T-helper 17 cell (primary cell): ENCODE measurements around the gene POLR1G. TPM values are rescaled to one million over a fixed set of nuclear protein-coding genes. Genes with fewer than 3 reads are reported as not detected.
A peak's percentile ranks its signal among the peaks of the same experiment; 100 is the strongest.

Experiments used
- ATAC-seq: fragments of 150-1000 bp; cut with Tn5 transposase; 2 replicates; pipeline ENCODE4 v1.10.0; 2021; ENCODE audit warnings: mild to moderate bottlenecking, moderate library complexity
- DNase-seq, 3 donors: peaks; one replicate each; pipeline versions ENCODE4 v3.0.0 to v3.0.0-alpha.2; 2020 to 2021
- H3K9me3 ChIP-seq: one replicate; pipeline ENCODE4 v1.7.0; 2013; ENCODE audit warnings: low read length, mild to moderate bottlenecking; ENCODE audit not compliant: control insufficient read depth, poor library complexity, severe bottlenecking
- H3K27ac Mint-ChIP-seq: one replicate; pipeline ENCODE4 v1.8.0; 2022; ENCODE audit warnings: mild to moderate bottlenecking, moderate library complexity, mixed read lengths
- H3K27me3 Mint-ChIP-seq: one replicate; pipeline ENCODE4 v1.8.0; 2022; ENCODE audit warnings: mixed read lengths
- H3K36me3 Mint-ChIP-seq: one replicate; pipeline ENCODE4 v1.8.0; 2022; ENCODE audit warnings: low read depth, mixed read lengths
- H3K4me1 Mint-ChIP-seq: one replicate; pipeline ENCODE4 v1.8.0; 2022; ENCODE audit warnings: mild to moderate bottlenecking, mixed read lengths
- H3K4me3 Mint-ChIP-seq: one replicate; pipeline ENCODE4 v1.8.0; 2022; ENCODE audit warnings: mild to moderate bottlenecking, moderate library complexity, mixed read lengths
- total RNA-seq, 4 donors: library from RNA in 2 of 4; stranded (reverse) in 2 of 4; gene quantifications; one replicate each; pipeline ENCODE4 v1.2.3 and lab custom pipeline; 2022 to 2026

POLR1G gene, protein sequence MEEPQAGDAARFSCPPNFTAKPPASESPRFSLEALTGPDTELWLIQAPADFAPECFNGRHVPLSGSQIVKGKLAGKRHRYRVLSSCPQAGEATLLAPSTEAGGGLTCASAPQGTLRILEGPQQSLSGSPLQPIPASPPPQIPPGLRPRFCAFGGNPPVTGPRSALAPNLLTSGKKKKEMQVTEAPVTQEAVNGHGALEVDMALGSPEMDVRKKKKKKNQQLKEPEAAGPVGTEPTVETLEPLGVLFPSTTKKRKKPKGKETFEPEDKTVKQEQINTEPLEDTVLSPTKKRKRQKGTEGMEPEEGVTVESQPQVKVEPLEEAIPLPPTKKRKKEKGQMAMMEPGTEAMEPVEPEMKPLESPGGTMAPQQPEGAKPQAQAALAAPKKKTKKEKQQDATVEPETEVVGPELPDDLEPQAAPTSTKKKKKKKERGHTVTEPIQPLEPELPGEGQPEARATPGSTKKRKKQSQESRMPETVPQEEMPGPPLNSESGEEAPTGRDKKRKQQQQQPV
- 1 to 10 TPM in 1 of 2 donors, under 1 TPM in 1; 0.91 to 1.0 TPM for total RNA-seq
- total RNA-seq (lab: John Stamatoyannopoulos, UW) = 2.6 to 12.3 reads per million in 2 donors

DNA sequence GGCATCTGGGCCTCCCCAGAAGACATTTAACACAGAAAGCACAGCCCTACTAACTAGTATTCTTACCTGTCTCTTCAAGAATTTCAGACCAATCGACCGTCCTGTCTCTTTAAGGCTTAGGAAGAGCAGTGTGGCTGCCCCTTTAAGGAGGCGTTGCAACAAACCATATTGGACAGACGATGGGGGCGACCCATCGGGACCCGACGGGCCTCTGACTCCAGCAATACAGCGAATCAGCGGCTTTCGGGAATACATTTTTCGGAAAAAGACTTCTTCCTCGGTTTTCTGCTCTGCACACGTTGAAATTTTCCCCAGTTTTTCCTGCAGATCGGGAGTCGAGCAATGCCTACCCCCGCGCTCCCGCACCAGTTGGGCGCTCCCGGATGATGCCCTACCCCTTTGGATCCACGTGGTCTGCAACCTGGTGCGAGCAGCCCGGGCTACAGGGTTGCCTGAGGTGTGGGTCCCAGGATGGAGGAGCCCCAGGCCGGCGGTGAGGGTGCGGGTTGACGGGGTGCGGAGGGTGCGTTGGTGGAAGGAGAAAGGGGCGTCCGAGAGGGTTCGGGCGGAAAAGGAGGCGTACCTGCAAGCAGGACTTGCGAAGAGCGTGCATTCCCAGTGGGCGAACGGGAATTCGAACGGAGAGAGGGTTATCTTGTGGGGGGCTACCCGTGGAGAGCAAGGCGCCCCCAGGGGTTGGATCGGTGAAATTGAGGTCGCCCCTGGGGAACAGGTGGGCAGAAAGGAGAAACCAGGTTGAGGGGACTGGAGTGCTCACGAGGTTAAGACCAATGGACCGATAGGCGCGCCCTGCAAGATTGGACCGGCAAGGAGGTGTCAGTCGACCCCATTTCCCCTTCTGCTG lies at the start of gene POLR1G:
POLR1G (plus strand) TSS at position 419 of the 865 bp plus-strand sequence; CDS start at position 472, 53 bp downstream.
- DNase-seq = peak; percentile 54 to 61 (median 58)
- Mint-ChIP-seq H3K4me1 (peaks cover 28% of the 10 kb centered on the region), H3K27me3 (peaks cover 26% of the 10 kb centered on the region), H3K27ac (peak within 1 kb of the TSS; percentile 97), H3K36me3 (peaks cover 10% of the 10 kb centered on the region), H3K4me3 (peak within 1 kb of the TSS; percentile 100)
- H3K9me3 ChIP-seq = no peaks in the 10 kb centered on the region
- ATAC-seq = peak; percentile 83

DNA sequence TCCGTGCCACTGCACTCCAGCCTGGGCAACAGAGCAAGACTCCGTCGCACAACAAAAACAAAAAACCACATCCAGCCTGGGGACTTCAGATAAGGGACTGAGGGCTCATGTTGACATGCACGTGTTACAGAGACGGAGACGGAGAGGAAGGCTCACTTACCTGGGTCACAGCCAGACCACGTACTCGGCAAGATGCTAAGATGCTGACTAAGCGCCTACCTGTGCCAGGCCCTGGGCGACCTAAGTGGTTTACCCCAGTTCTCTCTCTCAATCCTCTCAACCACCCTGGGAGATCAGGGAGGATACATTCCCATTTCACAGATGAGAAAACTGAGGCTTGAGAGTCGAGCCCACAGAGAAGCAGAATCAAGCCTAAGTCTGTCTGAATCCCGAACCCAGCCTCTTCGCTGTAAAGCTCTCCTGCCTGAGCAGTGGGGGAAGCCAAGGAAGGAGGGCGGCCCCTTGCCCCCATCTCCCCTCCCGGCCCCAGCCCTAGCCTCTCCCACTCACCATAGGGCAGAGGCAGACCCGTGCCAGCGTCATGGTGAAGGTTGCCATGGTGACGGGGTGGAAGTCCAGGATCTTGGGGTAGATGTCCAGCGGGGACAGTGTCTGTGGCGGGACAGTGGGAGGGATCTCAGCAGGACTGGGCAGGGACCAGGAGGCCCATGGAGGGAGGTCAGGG lies 49.5 kb upstream of the POLR1G start:
- DNase-seq (no peak), ATAC-seq (no peak)
- H3K9me3 ChIP-seq = no peaks in the 10 kb centered on the region
- no peaks in the 10 kb centered on the region for H3K36me3 Mint-ChIP-seq
- peaks cover 3% of the 10 kb centered on the region for H3K4me1 Mint-ChIP-seq
- no peaks in the 10 kb centered on the region for H3K27me3 Mint-ChIP-seq
- no peak overlapping the region for H3K27ac Mint-ChIP-seq
- no peak overlapping the region for H3K4me3 Mint-ChIP-seq

DNA sequence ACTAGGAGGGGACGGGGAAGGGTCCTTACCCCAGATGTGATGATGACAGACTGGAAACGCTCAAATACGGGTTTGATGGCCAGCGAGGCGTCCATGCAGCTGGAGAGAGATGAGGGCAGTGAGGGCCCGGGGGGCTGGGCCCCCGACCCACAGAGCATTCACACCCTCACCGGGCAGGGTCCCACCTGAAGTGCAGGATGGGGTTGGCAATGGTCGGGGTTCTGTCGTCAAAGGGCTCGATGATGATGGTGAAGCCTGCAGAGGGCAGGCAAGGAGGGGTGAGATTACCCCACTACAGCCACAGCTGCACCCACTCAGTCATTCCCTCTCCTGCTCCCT lies 49.0 kb upstream of the POLR1G start:
- peaks cover 3% of the 10 kb centered on the region for H3K4me1 Mint-ChIP-seq
- no peak for ATAC-seq
- no peak overlapping the region for H3K27ac Mint-ChIP-seq
- no peaks in the 10 kb centered on the region for H3K9me3 ChIP-seq
- H3K36me3 Mint-ChIP-seq = no peaks in the 10 kb centered on the region
- DNase-seq = no peak
- H3K4me3 Mint-ChIP-seq = no peak overlapping the region
- no peaks in the 10 kb centered on the region for H3K27me3 Mint-ChIP-seq

DNA sequence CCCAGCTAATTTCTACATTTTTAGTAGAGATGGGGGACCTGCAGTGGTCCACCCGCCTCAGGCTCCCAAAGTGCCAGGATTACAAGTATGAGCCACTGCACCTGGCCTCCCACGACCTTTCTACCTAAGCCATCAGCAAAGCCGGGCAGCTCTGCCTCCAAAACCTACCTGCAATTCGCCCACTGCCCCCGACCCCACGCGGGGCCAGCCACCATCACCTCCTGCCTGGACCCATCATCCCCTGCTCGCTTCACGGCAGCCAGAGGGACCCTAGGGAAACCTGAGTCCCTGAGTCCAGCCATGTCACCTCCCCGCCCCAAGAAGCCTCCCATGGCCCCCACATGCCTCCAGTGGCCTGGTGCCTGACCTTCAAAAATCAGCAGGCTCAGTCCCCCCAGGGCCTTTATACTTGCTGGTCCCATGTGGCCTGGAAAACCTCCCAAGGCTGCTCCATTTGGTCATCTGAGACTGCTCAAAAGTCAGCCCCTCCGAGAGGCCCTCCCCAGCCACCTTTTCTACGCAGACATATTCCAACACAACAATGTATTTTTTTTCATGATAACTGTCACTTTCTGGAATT lies 48.1 kb upstream of the POLR1G start:
- no peak for ATAC-seq

DNA sequence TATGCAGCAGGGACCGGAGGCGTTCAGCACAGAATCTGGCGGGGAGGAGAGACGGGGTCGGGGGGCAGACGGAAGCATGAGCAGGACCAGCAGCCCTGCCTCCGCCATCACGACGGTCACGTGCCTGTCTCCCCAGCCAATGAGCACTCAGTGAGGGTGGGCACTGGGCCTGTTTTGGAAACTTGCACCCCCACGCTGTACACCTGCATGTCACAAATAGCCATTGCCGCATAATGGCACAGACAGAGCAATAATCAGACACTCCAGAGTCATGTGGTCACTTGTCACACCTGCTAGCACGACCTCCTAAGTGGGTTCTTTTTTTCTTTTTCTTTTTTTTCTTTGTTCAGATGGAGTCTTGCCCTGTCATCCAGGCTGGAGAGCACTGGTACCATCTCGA lies 44.8 kb upstream of the POLR1G start:
- H3K9me3 ChIP-seq = no peaks in the 10 kb centered on the region
- H3K36me3 Mint-ChIP-seq = no peaks in the 10 kb centered on the region
- peaks cover 3% of the 10 kb centered on the region for H3K4me1 Mint-ChIP-seq
- H3K27me3 Mint-ChIP-seq = no peaks in the 10 kb centered on the region
- no peak overlapping the region for H3K27ac Mint-ChIP-seq
- DNase-seq (no peak), ATAC-seq (no peak)
- no peak overlapping the region for H3K4me3 Mint-ChIP-seq

More for the DNA sequence above, 48.1 kb upstream of the POLR1G start:
- Mint-ChIP-seq H3K4me3 (no peak overlapping the region), H3K4me1 (peaks cover 3% of the 10 kb centered on the region), H3K36me3 (no peaks in the 10 kb centered on the region), H3K27ac (no peak overlapping the region), H3K27me3 (no peaks in the 10 kb centered on the region)
- H3K9me3 ChIP-seq = no peaks in the 10 kb centered on the region
- DNase-seq = no peak

DNA sequence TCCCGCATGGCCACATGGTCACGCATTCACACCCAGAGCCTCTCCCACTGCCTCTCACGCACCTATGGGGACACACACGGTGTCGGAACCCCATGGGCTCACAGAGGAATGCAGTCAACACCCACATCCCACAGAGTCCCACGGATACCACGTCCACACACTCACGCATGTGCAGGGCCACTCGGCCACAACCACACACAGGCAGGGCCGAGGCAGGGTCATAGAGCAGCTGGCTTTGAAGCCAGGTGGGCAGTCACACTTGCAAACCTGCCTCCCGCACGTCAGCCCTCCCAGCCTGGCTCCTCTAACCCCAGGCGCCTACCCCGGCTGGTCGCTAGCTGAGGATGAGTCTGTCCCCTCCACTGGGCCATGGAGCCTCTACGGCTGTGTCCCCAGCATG lies 44.2 kb upstream of the POLR1G start:
- no peak overlapping the region for H3K27ac Mint-ChIP-seq
- no peaks in the 10 kb centered on the region for H3K9me3 ChIP-seq
- H3K27me3 Mint-ChIP-seq = no peaks in the 10 kb centered on the region
- DNase-seq (no peak), ATAC-seq (no peak)
- no peak overlapping the region for H3K4me3 Mint-ChIP-seq
- H3K36me3 Mint-ChIP-seq = no peaks in the 10 kb centered on the region
- peaks cover 3% of the 10 kb centered on the region for H3K4me1 Mint-ChIP-seq

DNA sequence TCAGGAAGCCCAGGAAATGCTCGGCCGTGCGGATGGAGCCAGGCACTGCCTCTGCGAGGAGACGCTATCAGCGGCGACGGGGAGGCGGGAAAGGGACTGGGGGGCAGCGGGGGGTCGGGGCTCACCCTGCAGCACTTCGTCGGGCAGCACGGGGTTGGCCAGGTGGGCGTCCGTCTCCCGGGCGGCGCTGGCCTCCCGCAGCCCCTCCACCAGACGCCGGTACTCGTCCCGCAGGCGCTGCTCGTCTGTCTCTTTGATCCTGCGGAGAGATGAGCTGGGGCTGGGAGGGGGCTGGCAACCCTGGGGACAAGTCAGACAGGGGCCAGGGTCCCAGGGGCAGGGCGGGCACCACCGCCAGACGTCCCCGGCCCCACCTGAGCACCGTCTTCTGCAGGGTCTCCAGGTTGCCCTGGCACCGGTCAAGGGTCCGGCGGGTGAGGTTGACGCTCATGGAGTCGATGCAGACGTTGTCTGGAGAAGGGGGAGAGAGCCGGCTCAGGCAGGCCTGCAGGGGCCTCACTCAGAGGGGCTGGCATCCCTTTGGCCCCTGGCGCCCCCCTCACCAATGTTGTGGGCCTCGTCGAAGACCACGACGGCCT lies 42.5 kb upstream of the POLR1G start:
- DNase-seq (no peak), ATAC-seq (no peak)
- peaks cover 6% of the 10 kb centered on the region for H3K4me1 Mint-ChIP-seq

DNA sequence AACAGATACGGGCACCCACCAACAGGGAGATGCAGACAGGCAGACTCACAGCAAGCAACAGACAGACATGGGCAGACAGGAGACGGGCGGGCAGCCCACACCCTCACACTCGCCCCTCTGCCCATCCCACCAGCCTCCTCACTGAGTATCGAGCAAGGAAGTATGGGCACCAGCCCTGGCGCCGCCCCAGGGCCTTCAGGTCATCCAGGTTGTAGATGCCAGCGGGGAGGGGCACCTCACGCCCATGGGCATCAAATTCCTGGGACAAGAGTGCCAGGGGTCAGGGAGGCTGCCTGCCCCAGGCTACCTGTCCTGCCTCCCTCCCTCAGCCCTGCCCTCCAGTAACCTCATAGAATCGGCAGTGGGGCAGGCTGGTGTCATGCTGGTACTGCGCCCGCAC lies 41.7 kb upstream of the POLR1G start:
- DNase-seq (no peak), ATAC-seq (no peak)
- no peaks in the 10 kb centered on the region for H3K27me3 Mint-ChIP-seq
- peaks cover 11% of the 10 kb centered on the region for H3K4me1 Mint-ChIP-seq
- H3K4me3 Mint-ChIP-seq = no peak overlapping the region
- no peaks in the 10 kb centered on the region for H3K36me3 Mint-ChIP-seq
- no peak overlapping the region for H3K27ac Mint-ChIP-seq
- no peaks in the 10 kb centered on the region for H3K9me3 ChIP-seq

More for the DNA sequence above, 42.5 kb upstream of the POLR1G start:
- H3K4me3 Mint-ChIP-seq = no peak overlapping the region
- H3K36me3 Mint-ChIP-seq = no peaks in the 10 kb centered on the region
- no peaks in the 10 kb centered on the region for H3K27me3 Mint-ChIP-seq
- H3K9me3 ChIP-seq = no peaks in the 10 kb centered on the region
- no peak overlapping the region for H3K27ac Mint-ChIP-seq

DNA sequence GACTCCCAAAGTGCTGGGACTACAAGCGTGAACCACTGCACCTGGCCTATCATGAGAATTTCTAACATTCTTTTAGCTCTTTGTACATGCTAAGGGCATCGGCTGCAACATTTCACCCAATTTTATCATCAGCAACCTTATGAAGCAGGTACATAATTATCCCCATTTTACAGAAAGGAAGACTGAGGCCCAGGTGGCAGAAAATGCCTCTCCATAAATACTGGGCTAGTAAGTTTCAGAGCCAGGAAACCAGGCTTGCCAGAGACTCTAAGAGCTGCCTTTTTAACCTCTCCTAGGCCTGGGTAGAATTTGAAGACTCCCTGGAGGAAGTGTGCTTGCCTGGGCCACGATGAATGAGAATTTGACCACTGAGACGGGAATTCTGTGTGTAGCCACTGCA lies 38.3 kb upstream of the POLR1G start:
- no peak overlapping the region for H3K4me3 Mint-ChIP-seq
- H3K9me3 ChIP-seq = no peaks in the 10 kb centered on the region
- ATAC-seq = no peak
- H3K27me3 Mint-ChIP-seq = no peaks in the 10 kb centered on the region
- peaks cover 15% of the 10 kb centered on the region for H3K4me1 Mint-ChIP-seq
- no peak for DNase-seq
- no peak overlapping the region for H3K27ac Mint-ChIP-seq
- no peaks in the 10 kb centered on the region for H3K36me3 Mint-ChIP-seq

DNA sequence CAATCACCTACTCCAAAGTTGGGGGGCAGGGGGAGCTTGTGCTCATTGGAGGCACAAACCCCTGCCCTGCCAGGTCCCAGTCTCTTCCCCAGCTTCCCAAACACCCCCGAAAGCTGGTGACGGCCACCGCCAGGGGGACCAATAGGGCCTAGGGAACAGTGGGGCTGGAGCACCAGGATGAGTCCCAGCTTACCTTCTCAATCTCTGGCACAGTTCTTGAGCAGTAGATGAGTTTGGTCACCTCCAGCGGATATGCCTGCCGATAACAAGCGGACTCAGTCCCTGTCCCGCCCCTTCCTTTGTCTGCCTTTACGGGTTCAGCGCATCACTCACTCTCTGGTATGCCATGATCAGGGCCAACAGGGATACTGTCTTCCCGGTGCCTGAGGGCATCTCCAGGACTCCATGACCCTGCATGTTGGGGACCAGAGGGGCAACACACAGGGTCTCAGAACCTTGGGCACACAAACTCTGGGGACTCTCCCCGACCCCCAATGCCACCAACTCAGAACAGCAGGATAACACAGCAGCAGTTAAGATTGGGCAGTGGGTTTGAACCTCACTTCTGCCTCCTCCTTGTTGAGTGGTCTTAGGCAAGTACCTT lies 37.6 kb upstream of the POLR1G start:
- no peaks in the 10 kb centered on the region for H3K36me3 Mint-ChIP-seq
- H3K27me3 Mint-ChIP-seq = peaks cover 3% of the 10 kb centered on the region
- DNase-seq (no peak), ATAC-seq (no peak)
- H3K4me3 Mint-ChIP-seq = no peak overlapping the region
- H3K4me1 Mint-ChIP-seq = peaks cover 15% of the 10 kb centered on the region
- H3K9me3 ChIP-seq = no peaks in the 10 kb centered on the region
- no peak overlapping the region for H3K27ac Mint-ChIP-seq

DNA sequence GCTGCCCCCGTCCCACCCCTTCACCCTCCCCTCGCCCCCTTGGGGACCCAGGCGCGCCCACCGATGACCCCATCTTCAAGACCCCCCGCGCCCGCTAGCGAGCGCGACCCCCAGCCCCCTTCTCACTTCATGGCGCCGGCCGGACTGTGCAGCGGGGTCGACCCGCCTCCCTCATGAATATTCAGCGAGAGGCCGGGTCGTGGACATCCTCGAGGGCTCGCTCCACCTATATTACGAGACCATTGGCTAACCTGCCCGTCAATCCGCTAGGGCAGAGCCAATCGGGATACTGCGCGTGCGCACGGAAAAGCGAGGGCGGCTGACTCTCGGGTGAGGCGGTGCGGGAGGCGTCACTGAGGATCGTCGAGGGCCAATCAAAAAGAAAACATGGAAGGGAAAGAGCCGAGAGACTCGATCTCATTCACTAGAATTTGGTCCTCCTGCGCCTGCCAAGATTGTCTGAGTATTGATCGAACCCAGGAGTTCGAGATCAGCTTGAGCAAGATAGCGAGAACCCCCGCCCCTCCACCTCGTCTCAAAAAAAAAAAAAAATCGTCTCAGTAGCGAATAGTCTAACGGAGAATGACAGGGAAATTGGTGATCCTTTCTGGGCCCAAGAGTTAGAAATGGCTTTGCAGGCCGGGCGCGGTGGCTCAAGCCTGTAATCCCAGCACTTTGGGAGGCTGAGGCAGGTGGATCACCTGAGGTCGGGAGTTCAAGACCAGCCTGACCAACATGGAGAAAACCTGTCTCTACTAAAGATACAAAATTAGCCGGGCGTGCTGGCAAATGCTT lies 35.8 kb upstream of the POLR1G start, which contains the start of gene ERCC2:
ERCC2 (minus strand) TSS at position 164 of the 795 bp plus-strand sequence; CDS start at position 131, 33 bp downstream.
- Mint-ChIP-seq H3K27ac (peak within 1 kb of the TSS; percentile 83), H3K36me3 (no peaks in the 10 kb centered on the region)
- ATAC-seq = peak; percentile 99

More for the DNA sequence above, 35.8 kb upstream of the POLR1G start, which contains the start of gene ERCC2:
- no peaks in the 10 kb centered on the region for H3K9me3 ChIP-seq
- H3K4me3 Mint-ChIP-seq = peak within 1 kb of the TSS; percentile 89
- DNase-seq = peak; percentile 97 to 100 (median 99)
- peaks cover 4% of the 10 kb centered on the region for H3K27me3 Mint-ChIP-seq
- H3K4me1 Mint-ChIP-seq = peaks cover 17% of the 10 kb centered on the region
